ENCODE results near the gene DACH1. TPM values are rescaled to one million over a fixed set of nuclear protein-coding genes. Genes with fewer than 3 reads are reported as not detected.

The DACH1 gene
- total RNA-seq, 1 donor from 2014 or later = 1.6 TPM

DNA sequence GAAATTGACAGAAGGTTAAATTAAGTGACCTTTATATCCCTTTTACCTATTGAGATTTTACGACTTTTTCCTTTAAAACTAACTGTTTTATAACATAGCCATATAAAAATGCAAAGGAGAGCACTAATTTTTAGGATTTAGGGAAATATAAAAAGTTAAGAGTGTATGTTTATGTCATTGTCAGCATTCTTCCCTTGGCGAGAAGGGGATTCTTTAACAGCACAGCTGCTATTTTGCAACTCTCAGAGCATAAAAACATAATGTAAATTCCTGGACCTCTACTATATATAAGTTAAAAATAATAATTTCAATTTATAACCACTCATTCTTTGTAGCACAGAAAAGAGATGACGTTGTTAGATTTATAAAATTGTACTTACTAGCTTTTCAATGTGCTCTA lies 363.2 kb downstream of the DACH1 start:
- H3K27me3 Mint-ChIP-seq (ENCODE audit: low read depth, unreplicated experiment) = no peaks in the 10 kb centered on the region
- H3K9me3 ChIP-seq (ENCODE audit: insufficient read depth, low read depth, low read length) = no peaks in the 10 kb centered on the region
- no peaks in the 10 kb centered on the region for H3K79me2 ChIP-seq (ENCODE audit: insufficient read depth, low read length)
- no peaks in the 10 kb centered on the region for H3K27me3 ChIP-seq (ENCODE audit: insufficient read depth, low read length)
- no peaks in the 10 kb centered on the region for H3K4me1 ChIP-seq (ENCODE audit: insufficient read depth, low read length)
- TF ChIP-seq EZH2 (IDR thresholded peaks at IDR 0.05; ENCODE audit: insufficient read depth, low read length) = no peak
- TF ChIP-seq, protein P1, sequence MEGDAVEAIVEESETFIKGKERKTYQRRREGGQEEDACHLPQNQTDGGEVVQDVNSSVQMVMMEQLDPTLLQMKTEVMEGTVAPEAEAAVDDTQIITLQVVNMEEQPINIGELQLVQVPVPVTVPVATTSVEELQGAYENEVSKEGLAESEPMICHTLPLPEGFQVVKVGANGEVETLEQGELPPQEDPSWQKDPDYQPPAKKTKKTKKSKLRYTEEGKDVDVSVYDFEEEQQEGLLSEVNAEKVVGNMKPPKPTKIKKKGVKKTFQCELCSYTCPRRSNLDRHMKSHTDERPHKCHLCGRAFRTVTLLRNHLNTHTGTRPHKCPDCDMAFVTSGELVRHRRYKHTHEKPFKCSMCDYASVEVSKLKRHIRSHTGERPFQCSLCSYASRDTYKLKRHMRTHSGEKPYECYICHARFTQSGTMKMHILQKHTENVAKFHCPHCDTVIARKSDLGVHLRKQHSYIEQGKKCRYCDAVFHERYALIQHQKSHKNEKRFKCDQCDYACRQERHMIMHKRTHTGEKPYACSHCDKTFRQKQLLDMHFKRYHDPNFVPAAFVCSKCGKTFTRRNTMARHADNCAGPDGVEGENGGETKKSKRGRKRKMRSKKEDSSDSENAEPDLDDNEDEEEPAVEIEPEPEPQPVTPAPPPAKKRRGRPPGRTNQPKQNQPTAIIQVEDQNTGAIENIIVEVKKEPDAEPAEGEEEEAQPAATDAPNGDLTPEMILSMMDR (IDR thresholded peaks at IDR 0.05; ENCODE audit: insufficient read depth, low read depth, low read length) = no peak
- no peak overlapping the region for H3K27ac ChIP-seq (ENCODE audit: low read depth, low read length)
- FAIRE-seq = no peak
- H3K9me3 Mint-ChIP-seq (ENCODE audit: unreplicated experiment) = no peaks in the 10 kb centered on the region
- H3K4me3 Mint-ChIP-seq (ENCODE audit: unreplicated experiment) = no peak overlapping the region
- no peaks in the 10 kb centered on the region for H3K4me1 Mint-ChIP-seq (ENCODE audit: low read depth, unreplicated experiment)
- no peak overlapping the region for H3K4me2 ChIP-seq (ENCODE audit: low read length)
- no peak for DNase-seq (ENCODE audit: low read depth)
- H3K4me3 ChIP-seq (ENCODE audit: insufficient read depth, low read depth, low read length) = no peak overlapping the region
- H3K36me3 ChIP-seq (ENCODE audit: insufficient read depth, low read length) = no peaks in the 10 kb centered on the region
- no peak overlapping the region for H3K27ac Mint-ChIP-seq (ENCODE audit: unreplicated experiment)
- H4K20me1 ChIP-seq (ENCODE audit: insufficient read depth, low read length) = no peaks in the 10 kb centered on the region
- H3K36me3 Mint-ChIP-seq (ENCODE audit: low read depth, unreplicated experiment) = no peaks in the 10 kb centered on the region
- H3K9ac ChIP-seq (ENCODE audit: low read length) = no peak overlapping the region
- no peak overlapping the region for H2AFZ ChIP-seq (ENCODE audit: low read depth, low read length)

DNA sequence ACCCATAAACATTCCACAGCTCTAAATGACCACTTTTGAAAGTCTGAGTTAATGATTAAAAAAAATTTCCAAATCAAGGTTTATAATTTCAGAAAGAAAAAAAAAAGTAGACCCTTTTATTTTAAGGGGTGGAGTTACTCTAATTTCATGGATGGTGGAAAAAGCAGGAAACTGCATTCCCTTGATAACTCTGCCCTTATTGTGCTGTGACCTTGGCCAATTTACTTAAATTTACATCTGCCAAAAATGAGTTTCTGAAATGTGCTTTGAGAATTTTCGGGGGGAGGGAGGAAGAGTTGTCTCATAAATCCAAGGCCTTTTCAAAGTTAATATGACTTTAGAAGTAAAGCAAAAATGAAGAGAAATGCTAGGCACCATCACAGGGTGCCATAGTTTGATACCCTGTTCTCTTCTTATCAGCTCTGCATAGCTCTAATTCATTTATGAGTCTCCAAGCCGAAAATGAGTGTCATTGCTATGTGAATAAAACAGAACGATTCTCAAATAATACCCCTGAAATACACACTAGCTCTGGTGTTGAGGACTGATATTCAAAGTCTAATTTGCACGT lies 367.0 kb downstream of the DACH1 start:
- H2AFZ ChIP-seq (ENCODE audit: low read depth, low read length) = no peak overlapping the region
- Mint-ChIP-seq H3K27me3 (ENCODE audit: low read depth, unreplicated experiment) (no peaks in the 10 kb centered on the region), H3K9me3 (ENCODE audit: unreplicated experiment) (no peaks in the 10 kb centered on the region), H3K4me1 (ENCODE audit: low read depth, unreplicated experiment) (no peaks in the 10 kb centered on the region), H3K27ac (ENCODE audit: unreplicated experiment) (no peak overlapping the region), H3K36me3 (ENCODE audit: low read depth, unreplicated experiment) (no peaks in the 10 kb centered on the region), H3K4me3 (ENCODE audit: unreplicated experiment) (no peak overlapping the region)
- H3K4me2 ChIP-seq (ENCODE audit: low read length) = no peak overlapping the region
- no peak overlapping the region for H3K4me3 ChIP-seq (ENCODE audit: insufficient read depth, low read depth, low read length)
- H3K4me1 ChIP-seq (ENCODE audit: insufficient read depth, low read length) = no peaks in the 10 kb centered on the region
- H3K36me3 ChIP-seq (ENCODE audit: insufficient read depth, low read length) = no peaks in the 10 kb centered on the region
- DNase-seq (ENCODE audit: low read depth) = no peak
- no peaks in the 10 kb centered on the region for H3K79me2 ChIP-seq (ENCODE audit: insufficient read depth, low read length)
- no peak overlapping the region for H3K27ac ChIP-seq (ENCODE audit: low read depth, low read length)
- H3K9me3 ChIP-seq (ENCODE audit: insufficient read depth, low read depth, low read length) = no peaks in the 10 kb centered on the region
- no peak overlapping the region for H3K9ac ChIP-seq (ENCODE audit: low read length)
- TF ChIP-seq, protein P1 (IDR thresholded peaks at IDR 0.05; ENCODE audit: insufficient read depth, low read depth, low read length) = no peak
- no peak for TF ChIP-seq EZH2 (IDR thresholded peaks at IDR 0.05; ENCODE audit: insufficient read depth, low read length)
- no peaks in the 10 kb centered on the region for H3K27me3 ChIP-seq (ENCODE audit: insufficient read depth, low read length)
- no peak for FAIRE-seq
- no peaks in the 10 kb centered on the region for H4K20me1 ChIP-seq (ENCODE audit: insufficient read depth, low read length)

DNA sequence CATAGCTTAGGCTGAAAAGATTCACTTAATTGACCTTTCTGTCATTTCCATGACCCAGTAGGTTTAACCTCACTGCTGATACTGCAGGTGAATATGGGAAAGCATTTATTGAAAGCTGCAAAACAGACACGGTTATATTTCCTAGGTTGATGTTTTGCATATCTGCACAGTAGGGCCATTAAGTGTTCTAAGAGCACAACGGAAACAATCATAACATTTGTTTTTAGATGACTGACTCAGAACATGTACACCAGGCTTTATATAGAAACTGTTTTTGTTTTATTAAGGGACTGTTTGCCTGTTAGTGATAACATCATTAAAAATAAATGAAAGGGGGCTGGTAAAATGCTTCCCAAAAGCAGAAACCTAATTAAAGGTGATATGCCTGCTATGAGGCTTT lies 367.8 kb downstream of the DACH1 start:
- Histone ChIP-seq H3K79me2 (ENCODE audit: insufficient read depth, low read length) (no peaks in the 10 kb centered on the region), H3K9ac (ENCODE audit: low read length) (no peak overlapping the region), H2AFZ (ENCODE audit: low read depth, low read length) (no peak overlapping the region), H3K4me1 (ENCODE audit: insufficient read depth, low read length) (no peaks in the 10 kb centered on the region), H3K36me3 (ENCODE audit: insufficient read depth, low read length) (no peaks in the 10 kb centered on the region), H4K20me1 (ENCODE audit: insufficient read depth, low read length) (no peaks in the 10 kb centered on the region), H3K27ac (ENCODE audit: low read depth, low read length) (no peak overlapping the region), H3K4me2 (ENCODE audit: low read length) (no peak overlapping the region), H3K9me3 (ENCODE audit: insufficient read depth, low read depth, low read length) (no peaks in the 10 kb centered on the region), H3K4me3 (ENCODE audit: insufficient read depth, low read depth, low read length) (no peak overlapping the region), H3K27me3 (ENCODE audit: insufficient read depth, low read length) (no peaks in the 10 kb centered on the region)
- FAIRE-seq (no peak), DNase-seq (ENCODE audit: low read depth) (no peak)
- Mint-ChIP-seq H3K9me3 (ENCODE audit: unreplicated experiment) (no peaks in the 10 kb centered on the region), H3K4me3 (ENCODE audit: unreplicated experiment) (no peak overlapping the region), H3K27ac (ENCODE audit: unreplicated experiment) (no peak overlapping the region), H3K4me1 (ENCODE audit: low read depth, unreplicated experiment) (no peaks in the 10 kb centered on the region), H3K36me3 (ENCODE audit: low read depth, unreplicated experiment) (no peaks in the 10 kb centered on the region), H3K27me3 (ENCODE audit: low read depth, unreplicated experiment) (no peaks in the 10 kb centered on the region)
- TF ChIP-seq EZH2 (IDR thresholded peaks at IDR 0.05; ENCODE audit: insufficient read depth, low read length) = no peak
- TF ChIP-seq, protein P1 (IDR thresholded peaks at IDR 0.05; ENCODE audit: insufficient read depth, low read depth, low read length) = no peak
